Spleen (tissue), 11 donors: Measurements from ENCODE around the gene CD36. TPM values are rescaled to one million over a fixed set of nuclear protein-coding genes. Genes with fewer than 3 reads are reported as not detected.

Experiments used
- DNase-seq: peaks from one replicate; pipeline ENCODE4 v3.0.0-alpha.2; 2020
- H3K27ac ChIP-seq, 8 donors: fragments of 200-600 bp; sonication (generic) in 7 of 8; 1 replicate in 4 of 8; 2 replicates in 4 of 8; pipeline versions ENCODE4 v1.5.0 to v1.8.0; 2016 to 2021; ENCODE audit warnings: inconsistent platforms in 4 of 8, mild to moderate bottlenecking in 4 of 8, moderate library complexity in 1 of 8
- H3K27me3 ChIP-seq, 7 donors: fragments of 200-600 bp; sonication (generic) in 6 of 7; replicated peaks in 1 of 7; 1 replicate in 4 of 7; 2 replicates in 3 of 7; pipeline versions ENCODE4 v1.5.0 to v1.8.0; 2016 to 2021; ENCODE audit warnings: inconsistent platforms in 3 of 7, mild to moderate bottlenecking in 1 of 7
- H3K36me3 ChIP-seq, 6 donors: fragments of 200-600 bp; sonication (generic) in 5 of 6; 1 replicate in 4 of 6; 2 replicates in 2 of 6; pipeline versions ENCODE4 v1.5.0 to v1.8.0; 2016 to 2021; ENCODE audit warnings: inconsistent platforms in 2 of 6
- H3K4me1 ChIP-seq, 6 donors: fragments of 200-600 bp; sonication (generic) in 5 of 6; 1 replicate in 3 of 6; 2 replicates in 3 of 6; pipeline versions ENCODE4 v1.5.0 to v1.8.0; 2016 to 2021; ENCODE audit warnings: inconsistent platforms in 3 of 6
- H3K4me3 ChIP-seq, 8 donors: fragments of 200-600 bp; sonication (generic) in 7 of 8; 1 replicate in 4 of 8; 2 replicates in 4 of 8; pipeline versions ENCODE4 v1.5.0 to v1.8.0; 2016 to 2021; ENCODE audit warnings: inconsistent platforms in 4 of 8, mild to moderate bottlenecking in 4 of 8, moderate library complexity in 2 of 8
- H3K9me3 ChIP-seq, 8 donors: fragments of 200-600 bp; sonication (generic) in 7 of 8; 1 replicate in 4 of 8; 2 replicates in 4 of 8; pipeline versions ENCODE4 v1.5.0 to v1.8.0; 2016 to 2021; ENCODE audit warnings: inconsistent platforms in 4 of 8
- POLR2A ChIP-seq, 3 donors: fragments of 450-650 bp; IDR thresholded peaks; one replicate each; pipeline ENCODE4 v1.5.1; 2017; ENCODE audit warnings: antibody characterized with exemption in 3 of 3, mild to moderate bottlenecking in 1 of 3
- POLR2AphosphoS5 ChIP-seq, 3 donors: sonication (generic); formaldehyde crosslinking; IDR thresholded peaks; one replicate each; pipeline ENCODE4 v1.5.1; 2017; ENCODE audit warnings: antibody characterized with exemption in 3 of 3
- WGBS, 5 donors: extraction: QIAGEN DNeasy Blood & Tissue Kit in 3 of 5; methylation state at CpG; one replicate each; pipeline versions ENCODE4 v1.1.5 to v1.1.7; 2013 to 2018; 5-methylcytosine and 5-hydroxymethylcytosine counted together
- intact Hi-C: fragments of 100-400 bp; cut with DNase I; formaldehyde crosslinking; loops from one replicate; pipeline ENCODE4 v1.15.0; 2023; ENCODE audit warnings: low total_unique reads
- polyA plus RNA-seq, 3 donors: library from polyadenylated mRNA; stranded (reverse); fragments of 200-250 nt; gene quantifications; one replicate each; pipeline ENCODE4 v1.2.1, GENCODE V29; 2013
- total RNA-seq, 7 donors: library from RNA; depleted of rRNA in 3 of 7; stranded (reverse); fragments of >200 nt in 3 of 7; fragmentation: NEBNext Ultra II Directional in 4 of 7; extraction: Animal tissue kit (Norgen Biotek cat#: 25700) in 4 of 7; gene quantifications; one replicate each; pipeline versions ENCODE4 v1.1.0 to v1.2.1, GENCODE V29; 2016 to 2021
- TF ChIP-seq, protein P1 (sequence below), 11 experiments: fragments of 200-600 bp in 7 of 11; fragments of 450-650 bp in 4 of 11; sonication (generic) in 4 of 11; IDR thresholded peaks in 8 of 11; conservative IDR thresholded peaks in 3 of 11; 1 replicate in 7 of 11; 2 replicates in 4 of 11; pipeline versions ENCODE4 v1.4.0 to v1.8.0; 2016 to 2021; ENCODE audit warnings: antibody characterized with exemption in 11 of 11, inconsistent platforms in 4 of 11, mild to moderate bottlenecking in 1 of 11
- donor health status: healthy with polysubstance abuse.
- donor health status: DM: no; HTN: no; CAD: no; lungs with moderate emphysema.
- donor health status: DM: no; HTN: no; CAD: no.
- donor health status: Bipolar disorder and iron deficiency.
- donor health status: healthy.
- donor health status: DM: no; HTN: no; CAD: no.
- donor health status: DM: yes; HTN: yes; CAD: no.

CD36 gene
- total and polyA plus RNA-seq, 10 donors = 35.7 to 1,075 (median 595) TPM

- Histone ChIP-seq H3K9me3 (no peaks in the 10 kb centered on the region), H3K27me3 (no peaks in the 10 kb centered on the region), H3K4me3 (peak overlapping the region in 6 of 8 donors; percentile 0 to 64 (median 26)), H3K4me1 (peaks cover 0 to 25% (median 12%) of the 10 kb centered on the region in 6 donors), H3K36me3 (peaks cover 0 to 19% (median 0%) of the 10 kb centered on the region in 6 donors), H3K27ac (peak overlapping the region in 7 of 8 donors; percentile 3 to 84 (median 69))
- WGBS, 5 donors = 61 to 70% (median 69%) methylated on average over 1 of the region's 1 CpG
- TF ChIP-seq, protein P1, sequence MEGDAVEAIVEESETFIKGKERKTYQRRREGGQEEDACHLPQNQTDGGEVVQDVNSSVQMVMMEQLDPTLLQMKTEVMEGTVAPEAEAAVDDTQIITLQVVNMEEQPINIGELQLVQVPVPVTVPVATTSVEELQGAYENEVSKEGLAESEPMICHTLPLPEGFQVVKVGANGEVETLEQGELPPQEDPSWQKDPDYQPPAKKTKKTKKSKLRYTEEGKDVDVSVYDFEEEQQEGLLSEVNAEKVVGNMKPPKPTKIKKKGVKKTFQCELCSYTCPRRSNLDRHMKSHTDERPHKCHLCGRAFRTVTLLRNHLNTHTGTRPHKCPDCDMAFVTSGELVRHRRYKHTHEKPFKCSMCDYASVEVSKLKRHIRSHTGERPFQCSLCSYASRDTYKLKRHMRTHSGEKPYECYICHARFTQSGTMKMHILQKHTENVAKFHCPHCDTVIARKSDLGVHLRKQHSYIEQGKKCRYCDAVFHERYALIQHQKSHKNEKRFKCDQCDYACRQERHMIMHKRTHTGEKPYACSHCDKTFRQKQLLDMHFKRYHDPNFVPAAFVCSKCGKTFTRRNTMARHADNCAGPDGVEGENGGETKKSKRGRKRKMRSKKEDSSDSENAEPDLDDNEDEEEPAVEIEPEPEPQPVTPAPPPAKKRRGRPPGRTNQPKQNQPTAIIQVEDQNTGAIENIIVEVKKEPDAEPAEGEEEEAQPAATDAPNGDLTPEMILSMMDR (IDR thresholded peaks at IDR 0.05 in 8 of 11, conservative IDR thresholded peaks at IDR 0.05 in 3 of 11) = no peak
- TF ChIP-seq POLR2AphosphoS5 (IDR thresholded peaks at IDR 0.05) (no peak), POLR2A (IDR thresholded peaks at IDR 0.05) (no peak)
- DNase-seq = no peak
- intact Hi-C loops = no loop called here
Measured at GRCh38 chr7:80642871-80643270, 4.4 kb downstream of the CD36 start.

- DNase-seq = no peak
- H3K27ac ChIP-seq = peak overlapping the region in 7 of 8 donors; percentile 3 to 84 (median 69)
- H3K27me3 ChIP-seq = no peaks in the 10 kb centered on the region
- H3K36me3 ChIP-seq = peaks cover 0 to 24% (median 0%) of the 10 kb centered on the region in 6 donors
- no peak for TF ChIP-seq POLR2A (IDR thresholded peaks at IDR 0.05)
- TF ChIP-seq POLR2AphosphoS5 (IDR thresholded peaks at IDR 0.05) = no peak
- TF ChIP-seq, protein P1 (IDR thresholded peaks at IDR 0.05 in 8 of 11, conservative IDR thresholded peaks at IDR 0.05 in 3 of 11) = no peak
- H3K4me3 ChIP-seq = peak overlapping the region in 6 of 8 donors; percentile 2 to 64 (median 26)
- intact Hi-C loops = no loop called here
- 33 to 49% (median 43%) methylated on average over 5 of the region's 5 CpGs for WGBS, 5 donors
- H3K9me3 ChIP-seq = no peaks in the 10 kb centered on the region
- H3K4me1 ChIP-seq = peaks cover 0 to 26% (median 12%) of the 10 kb centered on the region in 6 donors
Measured at GRCh38 chr7:80643336-80643915, 5.0 kb downstream of the CD36 start.

- TF ChIP-seq POLR2A (IDR thresholded peaks at IDR 0.05) = no peak
- TF ChIP-seq, protein P1 (IDR thresholded peaks at IDR 0.05 in 8 of 11, conservative IDR thresholded peaks at IDR 0.05 in 3 of 11) = no peak
- no peak for TF ChIP-seq POLR2AphosphoS5 (IDR thresholded peaks at IDR 0.05)
- Histone ChIP-seq H3K27ac (peak overlapping the region in 5 of 8 donors; percentile 68 to 84 (median 76)), H3K9me3 (no peaks in the 10 kb centered on the region), H3K4me3 (peak overlapping the region in 4 of 8 donors; percentile 2 to 64 (median 34)), H3K36me3 (peaks cover 0 to 24% (median 0%) of the 10 kb centered on the region in 6 donors), H3K4me1 (peaks cover 0 to 32% (median 12%) of the 10 kb centered on the region in 6 donors), H3K27me3 (no peaks in the 10 kb centered on the region)
- DNase-seq = no peak
- intact Hi-C loops = no loop called here
- 51 to 72% (median 64%) methylated on average over 1 of the region's 1 CpG for WGBS, 5 donors
Measured at GRCh38 chr7:80644054-80644453, 5.6 kb downstream of the CD36 start.

DNA sequence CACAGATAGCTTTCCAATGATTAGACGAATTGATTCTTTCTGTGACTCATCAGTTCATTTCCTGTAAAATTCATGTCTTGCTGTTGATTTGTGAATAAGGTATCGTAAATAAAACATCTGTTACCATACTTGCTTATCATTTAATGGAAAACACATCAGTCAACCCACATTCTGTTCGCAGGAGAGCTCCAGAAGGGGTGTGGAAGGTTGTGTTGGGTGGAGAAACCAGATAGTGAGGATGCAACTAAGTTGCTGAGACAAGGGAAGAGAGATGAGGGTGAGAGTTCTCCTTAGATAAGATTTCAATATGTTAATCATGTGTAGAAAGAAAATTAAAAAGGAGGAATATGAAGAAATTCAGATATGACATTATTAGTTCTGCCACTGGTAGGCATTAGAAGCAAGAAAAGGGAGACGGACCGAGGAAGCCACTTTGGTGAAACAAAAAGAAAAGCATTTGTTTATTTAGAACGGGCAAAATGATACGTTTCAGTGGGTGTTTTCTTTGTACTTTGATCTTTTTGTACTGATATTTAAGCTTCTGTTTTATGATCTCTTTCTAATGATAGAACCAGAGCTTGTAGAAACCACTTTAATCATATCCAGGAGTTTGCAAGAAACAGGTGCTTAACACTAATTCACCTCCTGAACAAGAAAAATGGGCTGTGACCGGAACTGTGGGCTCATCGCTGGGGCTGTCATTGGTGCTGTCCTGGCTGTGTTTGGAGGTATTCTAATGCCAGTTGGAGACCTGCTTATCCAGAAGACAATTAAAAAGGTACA is 7.8 kb downstream of the CD36 start:
- Histone ChIP-seq H3K4me1 (peaks cover 0 to 47% (median 12%) of the 10 kb centered on the region in 6 donors), H3K36me3 (peaks cover 0 to 32% (median 0%) of the 10 kb centered on the region in 6 donors), H3K27ac (peak overlapping the region in 2 of 8 donors; percentile 2 to 22), H3K9me3 (no peaks in the 10 kb centered on the region), H3K4me3 (peak overlapping the region in 3 of 8 donors; percentile 2 to 40 (median 6)), H3K27me3 (no peaks in the 10 kb centered on the region)
- intact Hi-C loops = no loop called here
- no peak for DNase-seq
- TF ChIP-seq, protein P1 (IDR thresholded peaks at IDR 0.05 in 8 of 11, conservative IDR thresholded peaks at IDR 0.05 in 3 of 11) = no peak
- TF ChIP-seq POLR2AphosphoS5 (IDR thresholded peaks at IDR 0.05) = peak in 1 of 3 donors; percentile 20
- TF ChIP-seq POLR2A (IDR thresholded peaks at IDR 0.05) = no peak
- WGBS, 5 donors = 69 to 83% (median 72%) methylated on average over 9 of the region's 9 CpGs
